NCI-H146 treated with DMSO at 0.1 percent for 48 hours (cell line): ENCODE results near the gene TRPM8.
A peak's percentile ranks its signal among the peaks of the same experiment; 100 is the strongest.
"Not testable (repeated sequence)": the region's sequence is repeated elsewhere in the genome, so short reads cannot be mapped to it uniquely, and the experiment has no call there.

ENCODE experiments used
- DNase-seq: peaks from one replicate; lab custom pipeline; 2025; ENCODE audit not compliant: unreplicated experiment; lab: John Stamatoyannopoulos, UW

TRPM8 gene

GRCh38 chr2:233917116-233917515 lies at the start of gene TRPM8:
Gene TRPM8 (plus strand): TSS chr2:233917373. CDS start chr2:233926538, 9,165 bp downstream.
- DNase-seq, result no peak

- DNase-seq, result peak; percentile 2
Measured at GRCh38 chr2:233867993-233868532, 49.1 kb upstream of the TRPM8 start, which contains the start of gene MSL3B. Gene MSL3B (minus strand): TSS chr2:233868386.

DNA sequence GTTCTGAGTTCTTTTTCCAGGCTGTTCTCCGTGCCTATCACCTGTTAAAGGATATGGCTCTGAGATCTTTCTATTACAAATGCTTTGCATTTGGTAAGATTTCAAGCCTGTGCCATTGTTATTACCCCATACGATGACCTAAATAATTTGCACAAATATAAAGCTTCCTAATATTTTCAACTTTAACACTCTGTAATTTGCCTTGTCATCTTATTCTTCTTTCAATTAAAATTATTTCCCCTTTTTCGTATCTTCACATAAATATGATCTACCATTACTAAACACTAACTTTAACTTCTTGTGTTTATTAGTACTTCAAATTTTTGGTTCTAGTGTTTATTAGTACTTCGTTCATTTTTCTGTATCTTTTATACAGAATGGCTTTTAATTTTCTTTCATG lies 45.7 kb upstream of the TRPM8 start:
- DNase-seq, result no peak

DNA sequence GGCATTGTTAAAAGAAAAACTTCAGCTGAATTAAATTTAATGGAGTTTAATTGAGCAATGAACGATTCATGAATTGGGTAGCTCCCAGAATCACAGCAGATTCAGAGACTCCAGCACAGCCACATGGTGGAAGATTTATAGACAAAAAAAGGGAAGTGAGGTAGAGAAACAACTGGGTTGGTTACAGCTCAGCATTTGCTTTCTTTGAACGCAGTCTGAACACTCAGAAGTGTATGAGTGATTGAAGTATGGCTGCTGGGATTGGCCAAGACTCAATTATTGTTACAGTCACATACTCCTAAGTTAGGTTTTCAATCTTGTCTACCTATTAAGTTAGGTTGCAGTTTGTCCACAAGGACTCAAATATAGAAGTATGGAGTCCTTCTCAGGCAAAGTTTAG lies 45.0 kb upstream of the TRPM8 start:
- not testable (repeated sequence) for DNase-seq

DNA sequence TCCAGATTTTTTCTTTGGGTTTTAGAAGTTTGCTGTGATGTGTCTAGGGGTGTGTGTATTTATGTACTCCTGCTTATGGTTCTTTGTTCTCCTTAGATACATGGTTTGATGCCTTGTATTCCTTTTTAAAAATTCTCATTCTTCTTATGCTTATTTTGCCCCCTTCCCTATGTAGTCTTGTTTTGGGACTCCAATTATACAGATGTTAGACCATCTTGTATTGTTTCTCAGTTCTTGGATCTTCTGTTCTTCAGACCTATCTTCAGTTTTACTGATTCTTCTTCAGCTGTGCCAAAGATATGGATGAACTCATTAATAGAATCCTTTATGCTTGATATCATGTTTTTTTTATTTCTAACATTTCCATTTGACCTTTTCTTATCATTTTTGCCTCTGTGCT lies 34.8 kb upstream of the TRPM8 start:
- DNase-seq, result no peak

DNA sequence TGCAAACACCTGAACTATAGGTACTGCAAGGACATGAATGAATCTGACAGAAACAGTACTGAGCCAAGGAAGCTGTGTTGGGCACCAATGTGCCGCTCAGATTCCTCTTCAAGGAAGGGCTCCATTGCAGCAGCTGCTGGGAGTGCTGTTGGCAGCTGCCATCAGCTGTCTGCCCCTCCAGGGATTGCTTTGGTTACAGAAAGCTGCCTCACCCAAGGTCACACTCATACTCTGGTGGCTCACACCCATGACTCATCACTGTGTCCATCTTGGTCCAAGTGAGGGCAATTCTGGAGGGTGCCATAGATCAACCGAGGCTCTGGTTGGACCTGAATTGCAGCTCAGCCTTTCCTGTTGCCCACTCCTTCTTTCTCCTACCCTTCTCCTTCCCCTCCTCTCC lies 24.4 kb upstream of the TRPM8 start:
- no peak for DNase-seq

DNA sequence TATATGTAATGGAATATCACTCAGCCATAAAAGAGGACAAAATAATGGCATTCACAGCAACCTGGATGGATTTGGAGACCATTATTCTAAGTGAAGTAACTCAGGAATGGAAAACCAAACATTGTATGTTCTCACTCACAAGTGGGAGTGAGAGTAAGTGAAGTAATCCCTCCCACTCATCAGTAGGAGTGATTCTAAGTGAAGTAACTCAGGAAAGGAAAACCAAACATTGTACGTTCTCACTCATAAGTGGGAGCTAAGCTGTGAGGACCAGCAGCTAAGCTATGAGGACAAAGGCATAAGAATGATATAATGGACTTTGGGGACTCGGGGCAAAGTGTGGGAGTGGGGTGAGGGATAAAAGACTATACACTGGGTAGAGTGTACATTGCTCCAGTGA lies 20.9 kb upstream of the TRPM8 start:
- DNase-seq, result not testable (repeated sequence)

DNA sequence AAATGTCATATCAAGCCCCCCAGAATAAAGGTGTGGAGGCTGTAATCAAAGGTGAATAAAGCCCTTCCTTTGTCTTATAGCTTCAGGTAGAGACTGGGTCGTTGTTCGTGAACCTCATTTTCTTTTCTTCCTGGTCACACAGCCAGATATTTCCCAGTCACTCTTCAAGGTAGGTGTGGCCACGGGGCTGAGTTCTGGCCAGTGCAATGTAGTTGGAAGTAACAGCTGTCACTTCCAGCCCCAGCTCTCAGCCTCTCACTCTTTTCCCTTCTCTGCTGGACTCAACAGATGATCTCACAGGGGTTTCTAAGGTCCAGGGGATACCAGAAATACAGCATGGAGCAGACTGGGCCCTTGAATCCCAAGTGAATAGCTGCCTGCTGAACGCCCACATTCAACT lies 15.8 kb upstream of the TRPM8 start:
- DNase-seq, result no peak

GRCh38 chr2:233901884-233902283 lies 15.3 kb upstream of the TRPM8 start:
- no peak for DNase-seq

DNA sequence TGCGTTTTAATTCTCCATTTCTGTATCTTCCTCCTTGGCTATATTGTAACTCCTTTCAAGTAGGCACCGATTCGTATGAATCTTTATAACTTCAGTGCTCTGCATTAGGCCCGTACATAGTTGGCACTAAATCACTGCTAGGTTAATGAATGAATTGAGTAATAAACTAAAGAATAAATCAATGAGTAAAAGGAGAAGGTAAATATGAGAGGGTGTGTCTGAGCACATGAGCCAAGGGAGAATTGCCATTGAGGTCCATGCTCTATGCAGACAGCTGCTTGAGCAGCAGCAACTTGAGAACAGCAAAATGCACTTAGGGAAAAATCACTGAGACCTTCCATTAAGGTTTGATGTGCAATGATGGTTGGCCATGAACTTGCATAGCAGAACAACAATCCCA lies 11.2 kb upstream of the TRPM8 start:
- DNase-seq, result no peak

GRCh38 chr2:233907627-233908026 lies 9.5 kb upstream of the TRPM8 start:
- DNase-seq, result no peak

DNA sequence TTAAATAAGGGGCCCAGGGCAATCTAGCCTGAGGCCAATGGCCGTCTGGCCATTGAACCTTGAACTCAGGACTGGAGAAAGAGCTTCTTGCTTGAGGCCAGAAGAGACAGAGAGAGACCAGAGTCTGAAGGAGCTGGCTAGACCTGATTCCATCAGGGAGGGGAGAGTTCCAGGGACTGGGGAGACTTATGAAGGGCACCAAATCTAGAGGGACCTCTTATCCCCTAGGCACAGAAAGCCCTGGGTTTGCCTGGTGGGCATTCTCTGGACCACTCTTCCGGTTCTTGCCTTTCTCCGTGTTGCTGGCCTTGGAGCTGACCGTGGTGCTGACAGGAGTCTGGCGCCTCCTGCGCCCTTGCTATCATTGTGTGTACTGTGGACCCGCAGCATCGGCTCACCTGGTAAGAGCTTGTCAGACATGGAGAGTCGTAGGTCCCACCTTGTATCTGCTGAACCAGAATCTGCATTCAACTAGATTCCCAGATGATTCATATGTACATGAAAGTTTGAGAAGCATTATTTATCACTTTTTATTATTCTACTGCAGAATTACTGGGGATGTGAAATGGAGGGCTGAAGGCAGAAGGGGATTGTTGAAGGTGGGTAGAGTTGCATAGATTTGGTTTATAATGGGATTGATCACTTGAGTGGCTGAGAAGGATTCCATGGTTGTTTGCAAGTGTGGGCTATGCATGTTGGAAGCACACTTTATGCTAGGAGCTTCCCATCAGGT lies 4.3 kb upstream of the TRPM8 start:
- DNase-seq, result no peak

DNA sequence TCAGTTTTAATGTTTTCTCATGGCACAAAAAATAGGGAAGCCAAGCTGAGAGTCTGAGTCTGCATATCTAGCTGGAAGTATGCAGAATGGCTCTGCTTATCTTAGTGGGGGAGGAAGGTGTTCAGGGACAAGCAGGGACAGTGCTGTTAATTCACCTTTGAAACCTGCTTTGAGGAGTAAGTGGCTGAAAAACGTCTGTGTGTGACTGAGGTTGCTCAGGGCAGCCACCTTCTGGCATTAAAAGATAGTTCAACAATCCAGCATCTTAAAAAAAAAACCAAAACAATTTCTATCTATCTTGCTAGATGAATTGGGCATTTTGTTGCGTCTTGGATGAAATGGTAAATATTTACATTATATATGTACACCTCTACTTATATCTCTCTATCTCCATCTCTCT lies 2.0 kb upstream of the TRPM8 start:
- DNase-seq, result no peak

DNA sequence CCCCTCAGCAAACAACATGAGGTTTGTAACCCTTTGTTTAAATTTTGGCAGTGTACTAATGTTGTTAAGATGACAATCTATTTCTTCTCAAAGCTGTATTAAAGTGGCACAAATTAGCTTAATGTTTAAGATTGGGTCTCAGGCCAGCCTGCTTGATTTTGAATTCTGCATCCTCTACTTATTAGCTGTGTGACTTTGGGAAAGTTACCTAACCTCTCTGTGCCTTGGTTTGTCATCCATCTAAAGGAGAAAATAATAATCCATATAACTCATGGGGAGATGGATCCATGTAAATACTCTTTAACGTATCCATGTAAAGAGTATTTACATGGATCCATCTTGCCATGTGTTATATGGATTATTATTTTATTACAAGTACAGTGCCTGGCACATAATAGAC lies 2.1 kb downstream of the TRPM8 start:
- DNase-seq, result no peak

GRCh38 chr2:233919938-233920337 lies 2.8 kb downstream of the TRPM8 start:
- no peak for DNase-seq

- DNase-seq, result no peak
Measured at GRCh38 chr2:233922471-233922870, 5.3 kb downstream of the TRPM8 start.

DNA sequence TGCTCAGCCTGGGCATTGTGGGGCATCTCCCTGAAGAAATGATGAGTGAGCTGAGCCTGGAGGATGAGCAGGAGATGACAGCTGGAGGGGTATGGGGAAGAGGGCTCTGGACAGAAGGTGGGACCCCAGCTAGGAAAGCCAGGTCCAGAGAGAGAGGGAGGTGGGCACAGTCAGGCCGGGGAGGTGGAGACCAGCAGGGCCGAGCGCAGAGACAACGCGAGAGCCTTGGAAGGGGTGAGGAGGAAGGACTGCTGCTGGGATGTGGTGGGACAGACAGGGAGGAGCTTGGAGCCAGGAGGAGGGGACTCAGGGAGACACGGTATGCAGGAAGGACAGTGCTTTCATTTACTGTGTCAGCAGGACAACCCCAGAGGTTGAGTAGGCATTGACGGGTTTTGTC lies 8.2 kb downstream of the TRPM8 start:
- DNase-seq, result no peak

DNA sequence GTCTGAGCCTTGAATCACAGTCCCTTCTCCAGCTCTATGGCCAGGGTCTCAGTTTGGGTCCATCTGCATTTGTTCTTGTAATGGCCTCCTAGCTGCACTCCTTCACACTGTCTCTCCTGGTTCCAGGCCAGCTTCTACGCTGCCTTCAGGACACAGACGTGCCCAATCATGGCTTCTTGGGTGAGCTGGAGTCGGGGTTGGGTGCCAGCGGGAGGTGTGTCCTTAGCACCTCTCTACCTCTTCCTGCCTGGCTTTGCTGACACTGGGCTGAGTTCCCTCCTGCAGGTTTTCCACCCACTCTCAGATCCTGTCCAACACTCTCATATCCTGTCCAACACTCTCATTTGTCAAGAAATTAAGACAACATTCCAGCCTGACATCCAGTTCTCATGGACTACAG lies 9.6 kb downstream of the TRPM8 start:
- no peak for DNase-seq

DNA sequence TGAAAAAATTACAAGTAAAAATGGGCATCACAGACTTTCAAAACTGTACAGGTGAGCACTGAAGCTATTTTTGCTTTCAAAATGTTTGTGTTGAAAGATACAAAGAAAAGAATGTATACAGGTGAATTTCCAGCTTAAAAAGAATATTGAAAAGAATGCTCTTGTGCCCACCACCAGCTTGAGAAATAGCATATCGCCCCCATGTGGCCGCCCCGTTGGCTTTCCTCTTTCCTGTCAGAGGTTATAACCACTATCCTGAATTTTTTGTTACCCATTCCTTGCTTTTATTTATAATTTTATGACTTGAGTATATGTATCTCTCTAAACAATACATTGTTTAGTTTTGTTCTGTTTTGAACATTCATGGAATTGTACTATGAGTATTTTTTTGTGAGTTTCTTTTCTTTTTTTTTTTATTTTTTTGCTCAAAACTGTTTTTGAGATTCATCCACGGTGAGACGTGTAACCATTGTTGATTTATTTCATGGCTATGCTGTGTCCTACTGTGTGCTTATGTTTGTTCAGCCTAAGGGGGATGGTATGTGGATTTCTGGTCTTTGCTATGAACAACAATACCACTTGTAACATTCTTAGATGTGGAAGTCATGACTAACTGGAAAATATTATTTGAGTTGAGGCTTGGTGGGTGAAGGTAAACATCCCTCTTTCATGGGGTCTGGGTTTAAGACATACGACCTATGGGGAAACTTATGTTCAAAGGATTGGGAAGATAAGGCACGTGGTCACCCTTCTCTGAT lies 11.6 kb downstream of the TRPM8 start:
- peak; percentile 10 for DNase-seq

- DNase-seq, result no peak
Measured at GRCh38 chr2:233929352-233930022, 12.3 kb downstream of the TRPM8 start.

GRCh38 chr2:233934524-233934923 lies 17.4 kb downstream of the TRPM8 start:
- DNase-seq, result no peak

DNA sequence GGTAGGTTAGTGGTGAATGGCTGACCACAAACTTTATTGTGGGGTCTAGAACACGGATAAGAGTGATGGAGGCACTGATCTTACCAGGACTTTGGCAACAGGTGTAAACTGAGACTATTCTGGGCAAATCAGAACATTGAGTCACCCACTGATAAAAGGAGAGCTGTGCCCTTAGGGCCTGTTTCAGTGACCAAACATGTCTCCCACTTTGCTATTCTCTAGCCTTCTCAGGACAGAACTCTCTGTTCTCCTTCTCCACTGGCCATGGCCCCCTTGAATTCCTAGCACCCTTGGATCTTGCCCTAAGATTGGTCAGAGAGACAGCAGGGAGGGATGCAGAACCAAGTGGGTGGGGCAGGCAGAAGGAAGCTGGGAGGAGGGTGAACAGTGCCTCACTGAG lies 18.3 kb downstream of the TRPM8 start:
- DNase-seq, result no peak
